Pancreas (tissue), 10 donors: ENCODE results near the gene SLC6A20. TPM values are rescaled to one million over a fixed set of nuclear protein-coding genes. Genes with fewer than 3 reads are reported as not detected.

ENCODE experiments used
- ATAC-seq, 4 donors: fragments of 200-7000 bp; cut with Tn5 transposase; one replicate each; pipeline versions ENCODE4 v1.8.0 to v1.9.1; 2020; ENCODE audit warnings: mild to moderate bottlenecking in 4 of 4, moderate library complexity in 4 of 4
- DNase-seq, 6 donors: peaks; one replicate each; pipeline ENCODE4 v3.0.0-alpha.2; 2020
- FAIRE-seq: peaks from 2 replicates; lab custom pipeline; 2012; peaks lifted over from hg19 to GRCh38; lab: Jason Lieb, UNC
- H3K27ac ChIP-seq, 4 donors: fragments of 200-600 bp; sonication (generic); 1 replicate in 3 of 4; 2 replicates in 1 of 4; pipeline versions ENCODE4 v1.5.0 to v1.8.0; 2020
- H3K27me3 ChIP-seq, 4 donors: fragments of 200-600 bp; one replicate each; pipeline ENCODE4 v1.8.0; 2021
- H3K36me3 ChIP-seq, 3 donors: fragments of 200-600 bp; sonication (generic) in 1 of 3; one replicate each; pipeline versions ENCODE4 v1.5.0 to v1.8.0; 2020 to 2021
- H3K4me1 ChIP-seq, 3 donors: fragments of 200-600 bp; one replicate each; pipeline ENCODE4 v1.8.0; 2021
- H3K4me3 ChIP-seq, 4 donors: fragments of 200-600 bp; sonication (generic) in 2 of 4; one replicate each; pipeline versions ENCODE4 v1.5.0 to v1.8.0; 2020 to 2021
- H3K9me3 ChIP-seq, 4 donors: fragments of 200-600 bp; one replicate each; pipeline ENCODE4 v1.8.0; 2021
- CTCF ChIP-seq, 4 donors: fragments of 200-600 bp; sonication (generic) in 3 of 4; IDR thresholded peaks; one replicate each; pipeline versions ENCODE4 v1.5.0 to v1.8.0; 2021; ENCODE audit warnings: antibody characterized with exemption in 4 of 4
- WGBS, 2 donors: extraction: QIAGEN DNeasy Blood & Tissue Kit; methylation state at CpG; one replicate each; pipeline ENCODE4 v1.1.7; 2013; 5-methylcytosine and 5-hydroxymethylcytosine counted together
- intact Hi-C, 3 donors: fragments of 100-400 bp; cut with DNase I; formaldehyde crosslinking; loops; one replicate each; pipeline versions ENCODE4 v1.11.1 to v1.14.2; 2022
- polyA plus RNA-seq, 2 donors: library from polyadenylated mRNA; stranded (reverse); fragments of 200-250 nt; gene quantifications; one replicate each; pipeline ENCODE4 v1.2.3, GENCODE V29; 2013
- total RNA-seq, 6 donors: library from RNA; stranded (reverse); fragmentation: NEBNext Ultra II Directional in 4 of 6; extraction: Animal tissue kit (Norgen Biotek cat#: 25700) in 4 of 6; gene quantifications; one replicate each; pipeline versions ENCODE4 v1.2.1 to v1.2.4, GENCODE V29; 2021 to 2023
- donor health status: healthy with polysubstance abuse.
- donor health status: DM: no; HTN: no; CAD: no; lungs with moderate emphysema.
- donor health status: DM: no; HTN: no; CAD: no.
- donor health status: control.
- donor health status: control.
- donor health status: Bipolar disorder and iron deficiency.
- donor health status: DM: yes; HTN: yes; CAD: no.
- donor health status: DM: no; HTN: no; CAD: no.
- donor health status: DM: no; HTN: no; CAD: no.
- donor health status: DM: yes; HTN: yes; CAD: no.

SLC6A20 gene
- total and polyA plus RNA-seq, 8 donors: 3.1 to 11.3 (median 5.7) TPM

- Histone ChIP-seq H3K9me3 (no peaks in the 10 kb centered on the region), H3K4me3 (peak overlapping the region in 2 of 4 donors; percentile 51 to 61), H3K4me1 (peaks cover 0 to 5% (median 0%) of the 10 kb centered on the region in 3 donors), H3K27me3 (peaks cover 0 to 15% (median 3%) of the 10 kb centered on the region in 4 donors), H3K27ac (no peak overlapping the region), H3K36me3 (no peaks in the 10 kb centered on the region)
- FAIRE-seq (no peak), ATAC-seq (no peak), DNase-seq (no peak)
- intact Hi-C loops: no loop called here
- WGBS, 2 donors: 52 to 58% methylated on average over 13 of the region's 13 CpGs
- no peak for TF ChIP-seq CTCF (IDR thresholded peaks at IDR 0.05)
Observed at GRCh38 chr3:45796902-45797637, 734 bp upstream of the SLC6A20 start.

- H3K9me3 ChIP-seq: no peaks in the 10 kb centered on the region
- H3K4me3 ChIP-seq: peak overlapping the region in 2 of 4 donors; percentile 51 to 61
- intact Hi-C loops: no loop called here
- H3K27me3 ChIP-seq: peaks cover 0 to 15% (median 3%) of the 10 kb centered on the region in 4 donors
- H3K4me1 ChIP-seq: peaks cover 0 to 5% (median 0%) of the 10 kb centered on the region in 3 donors
- WGBS, 2 donors: 37% methylated on average over 14 of the region's 14 CpGs
- peak in 1 of 4 donors; percentile 20 for ATAC-seq
- no peak for TF ChIP-seq CTCF (IDR thresholded peaks at IDR 0.05)
- no peak for DNase-seq
- peak overlapping the region in 3 of 4 donors; percentile 35 to 72 (median 66) for H3K27ac ChIP-seq
- FAIRE-seq: no peak
- H3K36me3 ChIP-seq: no peaks in the 10 kb centered on the region
Observed at GRCh38 chr3:45795509-45795881, 841 bp downstream of the SLC6A20 start.

GRCh38 chr3:45794660-45795059 is 1.7 kb downstream of the SLC6A20 start:
- WGBS, 2 donors: 77 to 81% methylated on average over 1 of the region's 1 CpG

GRCh38 chr3:45794177-45794560 is 2.2 kb downstream of the SLC6A20 start:
- no peak for FAIRE-seq
- DNase-seq: no peak
- H3K9me3 ChIP-seq: no peaks in the 10 kb centered on the region
- H3K27ac ChIP-seq: peak overlapping the region in 3 of 4 donors; percentile 6 to 69 (median 46)
- H3K36me3 ChIP-seq: no peaks in the 10 kb centered on the region
- intact Hi-C loops: no loop called here
- 93 to 94% methylated on average over 5 of the region's 5 CpGs for WGBS, 2 donors
- ATAC-seq: no peak
- H3K27me3 ChIP-seq: peaks cover 0 to 15% (median 3%) of the 10 kb centered on the region in 4 donors
- no peak for TF ChIP-seq CTCF (IDR thresholded peaks at IDR 0.05)
- no peak overlapping the region for H3K4me3 ChIP-seq
- H3K4me1 ChIP-seq: peaks cover 0 to 5% (median 0%) of the 10 kb centered on the region in 3 donors

More at GRCh38 chr3:45794660-45795059, 1.7 kb downstream of the SLC6A20 start:
- TF ChIP-seq CTCF (IDR thresholded peaks at IDR 0.05): no peak
- peaks cover 0 to 15% (median 3%) of the 10 kb centered on the region in 4 donors for H3K27me3 ChIP-seq
- no peaks in the 10 kb centered on the region for H3K9me3 ChIP-seq
- peaks cover 0 to 5% (median 0%) of the 10 kb centered on the region in 3 donors for H3K4me1 ChIP-seq
- peak overlapping the region in 2 of 4 donors; percentile 46 to 72 for H3K27ac ChIP-seq
- FAIRE-seq (no peak), ATAC-seq (no peak), DNase-seq (no peak)
- H3K4me3 ChIP-seq: no peak overlapping the region
- no peaks in the 10 kb centered on the region for H3K36me3 ChIP-seq
- intact Hi-C loops: no loop called here
